Stimulated activated CD8-positive, alpha-beta memory T cell treated with anti-CD3 and anti-CD28 coated beads, Interleukin-15, amount 100 ng/mL, for 1 hour (primary cell): ENCODE results near the gene UFL1.
"Not testable (repeated sequence)": the region's sequence is repeated elsewhere in the genome, so short reads cannot be mapped to it uniquely, and the experiment has no call there.

Experiments
- DNase-seq: peaks from one replicate; pipeline ENCODE4 v3.0.0-alpha.2; 2020; ENCODE audit warnings: low read depth

Gene UFL1

DNA sequence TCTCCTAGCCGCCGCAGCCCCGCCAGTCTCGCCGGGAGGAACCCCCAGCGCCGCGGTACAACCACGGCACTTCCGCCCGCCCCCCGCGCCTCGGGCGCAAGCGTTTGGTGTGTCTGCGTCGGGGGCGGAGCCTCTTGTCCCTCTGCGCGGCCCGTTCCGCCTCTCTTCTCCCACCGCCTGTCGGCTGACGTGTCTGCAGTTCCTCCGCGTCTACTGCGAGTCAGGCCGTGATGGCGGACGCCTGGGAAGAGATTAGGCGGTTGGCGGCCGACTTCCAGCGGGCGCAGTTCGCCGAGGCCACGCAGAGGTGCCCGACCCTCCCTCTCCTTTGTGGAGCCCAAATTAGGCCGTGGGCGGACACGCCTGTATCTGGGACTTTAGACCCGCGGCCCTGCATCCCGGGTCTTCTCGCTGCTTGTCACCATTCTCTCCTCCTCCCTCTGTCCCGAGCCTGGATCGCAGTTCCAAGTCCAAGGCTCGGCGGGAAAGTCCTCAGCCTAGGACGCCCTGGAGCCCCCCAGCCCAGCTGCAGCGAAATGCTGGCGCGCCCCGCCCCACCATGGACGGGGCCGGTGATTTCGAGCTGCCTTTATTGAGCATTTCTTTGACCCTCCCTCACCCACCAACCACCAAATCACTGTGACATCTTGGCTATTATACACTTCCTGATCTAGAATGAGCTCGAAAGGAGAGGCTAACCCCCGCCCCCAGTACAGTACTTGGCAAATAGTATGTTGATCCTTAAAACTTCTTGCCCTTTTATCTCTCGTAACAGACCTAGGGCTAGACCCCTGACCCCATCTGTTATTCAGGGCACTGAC is at the start of gene UFL1:
UFL1 (plus strand) TSS at position 163 of the 821 bp plus-strand sequence; CDS start at position 231, 68 bp downstream.
- DNase-seq, result peak; percentile 83

DNA sequence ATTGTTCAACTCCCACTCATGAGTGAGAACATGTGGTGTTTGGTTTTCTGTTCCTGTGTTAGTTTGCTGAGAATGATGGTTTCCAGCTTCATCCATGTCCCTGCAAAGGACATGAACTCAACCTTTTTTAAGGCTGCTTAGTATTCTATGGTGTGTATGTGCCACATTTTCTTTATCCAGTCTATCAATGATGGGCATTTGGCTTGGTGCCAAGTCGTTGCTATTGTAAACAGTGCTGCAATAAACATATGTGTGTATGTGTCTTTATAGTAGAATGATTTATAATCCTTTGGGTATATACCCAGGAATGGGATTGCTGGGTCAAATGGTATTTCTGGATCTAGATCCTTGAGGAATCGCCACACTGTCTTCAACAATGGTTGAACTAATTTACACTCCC is 49.3 kb upstream of the UFL1 start:
- DNase-seq, result not testable (repeated sequence)

- DNase-seq, result no peak
These were observed 42.9 kb upstream of the UFL1 start for GRCh38 chr6:96478695-96479094.

DNA sequence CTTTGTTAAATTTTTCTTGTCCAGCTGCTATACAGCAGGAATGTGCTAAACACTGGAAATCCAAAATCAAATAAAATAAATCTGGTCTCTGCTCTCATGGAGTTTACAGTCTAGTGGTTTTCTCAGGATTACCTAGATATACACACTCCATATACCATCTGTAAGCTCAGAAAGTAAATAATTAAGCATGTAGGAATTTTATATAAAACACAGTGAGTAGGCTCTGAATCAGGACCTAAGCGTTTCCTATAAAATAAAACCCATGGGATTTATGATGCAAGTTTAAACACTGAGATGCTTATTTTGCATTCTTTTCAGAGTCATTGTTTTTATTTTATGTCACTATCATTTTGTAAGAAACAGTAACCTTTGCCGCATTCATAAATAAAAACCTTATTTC is 29.7 kb upstream of the UFL1 start:
- no peak for DNase-seq

DNA sequence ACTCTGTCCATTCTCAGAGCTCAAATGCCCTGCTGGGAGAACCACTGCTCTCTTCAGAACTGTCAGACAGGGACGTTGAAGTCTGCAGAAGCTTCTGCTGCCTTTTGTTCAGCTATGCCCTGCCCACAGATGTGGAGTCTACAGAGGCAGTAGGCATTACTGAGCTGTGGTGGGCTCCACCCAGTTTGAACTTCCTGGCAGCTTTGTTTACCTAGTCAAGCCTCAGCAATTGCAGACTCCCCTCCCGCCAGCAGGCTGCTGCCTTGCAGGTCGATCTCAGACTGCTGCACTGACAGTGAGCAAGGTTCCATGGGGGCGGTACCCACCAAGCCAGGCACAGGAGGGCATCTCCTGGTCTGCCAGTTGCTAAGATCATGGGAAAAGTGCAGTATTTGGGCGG is 21.8 kb upstream of the UFL1 start:
- no peak for DNase-seq

DNA sequence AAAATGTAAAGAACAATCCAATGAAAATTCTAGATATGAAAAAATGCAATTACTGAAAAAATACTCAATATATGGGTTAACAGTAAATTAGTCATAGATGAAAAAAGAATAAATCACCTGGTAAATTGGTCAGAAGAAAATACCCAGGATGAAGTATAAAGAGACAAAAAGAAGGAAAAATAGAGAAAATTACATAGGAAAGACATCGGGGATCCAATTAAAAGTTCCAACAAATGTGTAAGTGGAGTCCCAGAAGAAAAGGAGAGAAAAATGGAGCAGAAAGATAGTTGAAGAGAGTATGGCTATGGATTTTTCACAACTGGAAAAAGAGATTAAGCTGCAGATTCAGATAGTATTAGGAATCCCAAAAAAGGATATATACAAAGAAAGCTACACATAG is 18.7 kb upstream of the UFL1 start:
- no peak for DNase-seq

GRCh38 chr6:96505363-96505762 is 16.2 kb upstream of the UFL1 start:
- no peak for DNase-seq

GRCh38 chr6:96509281-96509680 is 12.3 kb upstream of the UFL1 start:
- no peak for DNase-seq

- no peak for DNase-seq
These were observed 1.2 kb upstream of the UFL1 start for GRCh38 chr6:96520171-96521115.

DNA sequence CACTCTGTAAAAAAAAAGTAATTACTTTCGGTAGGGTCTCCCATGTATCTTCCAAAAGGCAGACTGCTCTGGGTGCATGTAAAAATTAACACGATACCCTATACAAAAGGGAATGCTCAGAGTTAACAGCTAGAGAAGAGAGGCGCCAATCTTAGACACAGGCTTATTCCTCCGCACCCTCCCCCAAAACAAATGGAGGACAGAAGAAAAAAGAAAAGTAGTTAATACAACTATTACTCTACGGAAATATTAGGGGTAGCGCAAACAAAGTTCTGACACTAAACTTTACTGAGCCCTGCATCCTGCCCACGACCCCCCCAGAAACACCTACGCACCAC is 331 bp upstream of the UFL1 start:
- DNase-seq, result no peak

DNA sequence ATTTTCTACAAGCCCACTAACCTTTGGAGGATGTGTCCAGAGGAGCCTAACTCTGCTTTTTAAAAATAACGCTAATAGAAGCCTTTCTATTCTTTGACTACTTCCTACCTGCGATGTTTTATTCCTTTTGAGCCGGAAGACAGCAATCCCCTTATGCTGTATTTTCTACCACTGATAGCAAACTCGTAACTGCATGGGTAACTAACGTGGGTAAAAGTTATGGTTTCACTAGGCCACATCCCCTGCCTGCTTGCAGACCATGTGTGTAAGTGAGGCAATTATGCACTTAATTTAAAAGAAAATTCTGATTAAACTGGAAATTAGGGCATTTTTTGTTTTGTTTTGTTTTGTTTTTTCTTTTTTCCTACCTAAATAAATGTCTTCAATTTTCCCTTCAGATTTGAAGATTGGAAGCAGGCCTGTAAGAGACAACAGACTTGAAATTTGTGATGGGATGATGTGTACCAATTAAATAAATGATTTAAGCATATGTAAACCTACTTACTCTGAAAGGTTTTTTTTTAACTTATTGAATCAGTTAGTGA is 931 bp downstream of the UFL1 start:
- no peak for DNase-seq

DNA sequence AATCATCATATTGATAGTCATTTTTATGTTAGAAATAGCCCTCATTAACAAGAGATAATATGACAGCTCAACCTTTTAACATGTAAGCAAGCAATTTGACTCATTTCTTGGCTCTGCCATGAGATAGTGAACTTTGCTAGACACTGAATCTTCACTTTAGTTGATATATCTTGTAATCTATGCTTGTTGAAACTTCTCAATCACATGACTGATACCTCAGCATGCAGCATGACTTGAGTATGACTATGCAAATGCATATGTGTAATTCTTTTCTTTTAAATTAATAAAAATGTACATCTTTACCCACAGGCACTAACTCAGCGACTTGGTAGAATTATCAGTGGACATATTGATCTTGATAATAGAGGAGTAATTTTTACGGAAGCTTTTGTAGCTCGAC is 6.6 kb downstream of the UFL1 start:
- DNase-seq, result no peak

- DNase-seq, result no peak
These were observed 10.8 kb downstream of the UFL1 start for GRCh38 chr6:96532399-96532798.

GRCh38 chr6:96537726-96538125 is 16.1 kb downstream of the UFL1 start:
- DNase-seq, result no peak

DNA sequence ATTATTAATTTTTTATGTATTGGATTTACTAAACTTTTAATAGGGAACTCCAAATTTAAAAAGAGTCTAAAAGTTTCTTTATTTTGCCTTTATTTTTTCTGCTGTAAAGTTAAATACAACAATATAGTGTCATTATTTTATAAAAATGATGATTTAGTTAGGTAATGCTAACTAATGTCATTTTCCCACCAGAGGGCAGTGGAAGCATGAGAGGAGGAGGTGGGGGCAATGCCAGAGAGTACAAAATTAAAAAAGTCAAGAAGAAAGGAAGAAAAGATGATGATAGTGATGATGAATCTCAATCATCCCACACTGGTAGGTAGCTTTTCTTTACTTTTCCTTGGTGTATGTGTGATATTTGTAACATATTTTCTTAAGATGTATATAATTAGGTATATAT is 21.1 kb downstream of the UFL1 start:
- no peak for DNase-seq

- DNase-seq, result no peak
These were observed 24.3 kb downstream of the UFL1 start for GRCh38 chr6:96545882-96546281.

- no peak for DNase-seq
These were observed 26.0 kb downstream of the UFL1 start for GRCh38 chr6:96547654-96548053.

- DNase-seq, result no peak
These were observed 33.0 kb downstream of the UFL1 start for GRCh38 chr6:96554558-96554957.

GRCh38 chr6:96559740-96560139 is 38.1 kb downstream of the UFL1 start:
- not testable (repeated sequence) for DNase-seq

- no peak for DNase-seq
These were observed 41.3 kb downstream of the UFL1 start, which contains the start of gene FHL5 for GRCh38 chr6:96562886-96563285. Gene FHL5 (plus strand): TSS chr6:96563128. CDS start chr6:96603614, 40,486 bp downstream.

DNA sequence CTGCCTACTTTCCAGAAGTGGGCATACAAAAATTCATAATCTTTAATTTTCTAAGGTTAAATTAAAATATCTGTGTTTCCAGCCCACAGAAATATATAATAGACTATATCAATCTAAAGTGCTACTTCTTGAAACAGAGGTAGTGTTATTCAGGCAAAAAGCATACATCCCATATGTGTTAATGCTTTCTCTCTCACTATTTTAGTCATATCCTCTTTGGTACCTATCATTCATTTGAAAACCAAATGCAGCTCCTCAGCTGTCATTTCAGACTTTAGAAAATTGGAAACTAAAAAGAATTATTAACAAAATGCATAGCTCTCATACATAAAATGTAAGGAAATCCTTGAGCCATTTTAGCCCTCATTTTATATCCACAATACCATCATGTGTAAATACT is 42.2 kb downstream of the UFL1 start:
- DNase-seq, result no peak

DNA sequence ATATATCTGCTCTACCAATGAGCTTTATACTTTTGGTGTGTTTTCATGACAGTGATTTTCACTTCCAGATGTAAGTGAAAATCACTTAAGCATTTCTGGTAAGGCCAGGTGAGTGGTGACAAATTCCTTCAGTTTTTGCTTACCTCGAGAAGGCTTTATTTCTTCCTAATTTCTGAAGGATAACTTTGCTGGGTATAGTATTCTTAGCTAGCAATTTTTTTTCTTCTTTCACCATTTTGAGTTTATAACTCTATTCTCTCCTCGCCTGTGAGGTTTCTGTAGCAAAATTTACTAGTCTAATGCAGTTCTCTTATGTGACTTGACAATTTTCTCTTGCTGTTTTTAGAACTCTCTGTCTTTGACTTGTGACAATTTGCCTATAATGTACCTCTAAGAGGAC is 48.4 kb downstream of the UFL1 start:
- no peak for DNase-seq

- no peak for DNase-seq
These were observed 49.9 kb downstream of the UFL1 start for GRCh38 chr6:96571551-96571950.
